SK-N-MC (cell line): Measurements from ENCODE around the gene C4orf50.
"Not testable (repeated sequence)": the region's sequence is repeated elsewhere in the genome, so short reads cannot be mapped to it uniquely, and the experiment has no call there.

ENCODE experiments used
- DNase-seq: peaks from one replicate; pipeline ENCODE4 v3.0.0-alpha.2; 2011; ENCODE audit warnings: low read depth, low spot score
- H3K27ac ChIP-seq: fragments of 200-600 bp; sonication (generic); 2 replicates; pipeline ENCODE4 v1.5.1; 2016; ENCODE audit warnings: mixed run types
- H3K36me3 ChIP-seq: fragments of 200-600 bp; sonication (generic); 2 replicates; pipeline ENCODE4 v1.6.1; 2017; ENCODE audit warnings: antibody characterized with exemption, low read length, mixed read lengths; ENCODE audit not compliant: insufficient read depth
- H3K4me3 ChIP-seq: fragments of 200-600 bp; sonication (generic); 2 replicates; pipeline ENCODE4 v1.5.1; 2016
- H3K9ac ChIP-seq: fragments of 200-600 bp; sonication (generic); 2 replicates; pipeline ENCODE4 v1.8.0; 2017; ENCODE audit warnings: mixed run types, mixed read lengths; ENCODE audit not compliant: insufficient read length
- H3K9me3 ChIP-seq: fragments of 200-600 bp; sonication (generic); 2 replicates; pipeline ENCODE4 v1.6.1; 2017; ENCODE audit warnings: low read depth, mild to moderate bottlenecking, antibody characterized with exemption, low read length, moderate library complexity, mixed read lengths
- EZH2 ChIP-seq: fragments of 200-600 bp; sonication (generic); IDR thresholded peaks from one replicate; pipeline ENCODE4 v1.6.1; 2017; ENCODE audit warnings: antibody characterized with exemption
- FOXP2 ChIP-seq: optimal IDR thresholded peaks from 2 replicates; pipeline ENCODE3; 2011; ENCODE audit warnings: mild to moderate bottlenecking, moderate library complexity; ENCODE audit not compliant: insufficient read depth; ENCODE audit errors: extremely low read length, control extremely low read depth
- POLR2AphosphoS5 ChIP-seq: IDR thresholded peaks from 2 replicates; pipeline ENCODE4 v1.6.1; 2012; ENCODE audit warnings: mild to moderate bottlenecking, low read depth, low read length, borderline replicate concordance

The C4orf50 gene

GRCh38 chr4:6005175-6005574 is 13.1 kb downstream of the C4orf50 start:
- DNase-seq, result no peak
- Histone ChIP-seq H3K36me3 (no peaks in the 10 kb centered on the region), H3K27ac (no peak overlapping the region), H3K9me3 (no peaks in the 10 kb centered on the region), H3K4me3 (no peak overlapping the region), H3K9ac (no peak overlapping the region)
- TF ChIP-seq EZH2 (no peak), FOXP2 (no peak), POLR2AphosphoS5 (no peak)

- DNase-seq, H3K27ac ChIP-seq, H3K4me3 ChIP-seq, H3K9me3 ChIP-seq, H3K36me3 ChIP-seq, H3K9ac ChIP-seq: not testable (repeated sequence)
Measured at GRCh38 chr4:6003485-6003884, 14.7 kb downstream of the C4orf50 start.

- H3K4me3 ChIP-seq, result no peak overlapping the region
- no peak overlapping the region for H3K9ac ChIP-seq
- H3K9me3 ChIP-seq, result no peaks in the 10 kb centered on the region
- no peak for TF ChIP-seq POLR2AphosphoS5
- TF ChIP-seq FOXP2, result no peak
- no peak for TF ChIP-seq EZH2
- no peaks in the 10 kb centered on the region for H3K36me3 ChIP-seq
- no peak for DNase-seq
- no peak overlapping the region for H3K27ac ChIP-seq
Measured at GRCh38 chr4:6002926-6003325, 15.3 kb downstream of the C4orf50 start.

GRCh38 chr4:6002492-6002833 is 15.8 kb downstream of the C4orf50 start:
- Histone ChIP-seq H3K27ac (no peak overlapping the region), H3K9ac (no peak overlapping the region), H3K4me3 (no peak overlapping the region), H3K9me3 (no peaks in the 10 kb centered on the region), H3K36me3 (no peaks in the 10 kb centered on the region)
- no peak for TF ChIP-seq EZH2
- TF ChIP-seq POLR2AphosphoS5, result no peak
- no peak for DNase-seq

GRCh38 chr4:6001680-6002491 is 16.3 kb downstream of the C4orf50 start:
- no peak for TF ChIP-seq POLR2AphosphoS5
- no peak for TF ChIP-seq EZH2
- no peaks in the 10 kb centered on the region for H3K9me3 ChIP-seq
- no peak overlapping the region for H3K27ac ChIP-seq
- no peak overlapping the region for H3K4me3 ChIP-seq
- no peak for DNase-seq
- H3K36me3 ChIP-seq, result no peaks in the 10 kb centered on the region
- no peak overlapping the region for H3K9ac ChIP-seq

- H3K9me3 ChIP-seq, result no peaks in the 10 kb centered on the region
- H3K4me3 ChIP-seq, result no peak overlapping the region
- H3K27ac ChIP-seq, result no peak overlapping the region
- TF ChIP-seq POLR2AphosphoS5 (no peak), EZH2 (no peak), FOXP2 (no peak)
- no peak for DNase-seq
- no peaks in the 10 kb centered on the region for H3K36me3 ChIP-seq
- H3K9ac ChIP-seq, result no peak overlapping the region
Measured at GRCh38 chr4:5999830-6000365, 18.3 kb downstream of the C4orf50 start.

- Histone ChIP-seq H3K27ac (no peak overlapping the region), H3K9ac (no peak overlapping the region), H3K9me3 (no peaks in the 10 kb centered on the region), H3K4me3 (no peak overlapping the region), H3K36me3 (no peaks in the 10 kb centered on the region)
- TF ChIP-seq EZH2 (no peak), POLR2AphosphoS5 (no peak), FOXP2 (no peak)
- DNase-seq, result no peak
Measured at GRCh38 chr4:5999356-5999755, 18.9 kb downstream of the C4orf50 start.

- Histone ChIP-seq H3K9me3 (no peaks in the 10 kb centered on the region), H3K9ac (no peak overlapping the region), H3K4me3 (no peak overlapping the region), H3K36me3 (no peaks in the 10 kb centered on the region), H3K27ac (no peak overlapping the region)
- DNase-seq, result no peak
- no peak for TF ChIP-seq POLR2AphosphoS5
Measured at GRCh38 chr4:5998333-5998936, 19.8 kb downstream of the C4orf50 start.

GRCh38 chr4:5996641-5997040 is 21.6 kb downstream of the C4orf50 start:
- no peaks in the 10 kb centered on the region for H3K36me3 ChIP-seq
- no peak overlapping the region for H3K9ac ChIP-seq
- no peak for DNase-seq
- TF ChIP-seq POLR2AphosphoS5 (no peak), FOXP2 (no peak), EZH2 (no peak)
- H3K9me3 ChIP-seq, result no peaks in the 10 kb centered on the region
- H3K27ac ChIP-seq, result no peak overlapping the region
- no peak overlapping the region for H3K4me3 ChIP-seq
